ENCODE results near the gene PKMYT1.

- TF ChIP-seq CTCF (IDR thresholded peaks at IDR 0.05) (no peak), POLR2A (IDR thresholded peaks at IDR 0.05) (no peak)
Observed at GRCh38 chr16:3008690-3009037, 28.4 kb upstream of the PKMYT1 start.

Data from right lobe of liver (tissue), 4 donors.